Endothelial cell of umbilical vein (primary cell): ENCODE measurements around the gene NAGPA. TPM values are rescaled to one million over a fixed set of nuclear protein-coding genes. Genes with fewer than 3 reads are reported as not detected.

Source experiments
- BruUV-seq: library from RNA; stranded (reverse); fragments of 400-500 nt; replicated peaks from 2 replicates; lab custom pipeline; 2021; lab: Mats Ljungman, UMichigan
- CTCF ChIA-PET: fragments of 300-600, 350-600 bp; sonication (Branson Sonifier 250); formaldehyde crosslinking; loops from one replicate; lab custom pipeline; 2021; ENCODE audit warnings: antibody characterized with exemption, inconsistent platforms; lab: Charles Lee
- POLR2A ChIA-PET: fragments of 300-600, 350-600 bp; sonication (Branson Sonifier 250); formaldehyde crosslinking; loops from one replicate; lab custom pipeline; 2021; ENCODE audit warnings: antibody characterized with exemption, inconsistent platforms; lab: Charles Lee
- DNase-seq: peaks from one replicate; pipeline ENCODE4 v3.0.0-alpha.2; 2011; ENCODE audit warnings: low read depth, low spot score
- FAIRE-seq: peaks from 2 replicates; lab custom pipeline; 2011; peaks lifted over from hg19 to GRCh38; lab: Jason Lieb, UNC
- H2AFZ ChIP-seq: 2 replicates; pipeline ENCODE4 v1.6.0; 2012; ENCODE audit warnings: low read depth, low read length, control low read depth, inconsistent platforms
- H3K27ac ChIP-seq: 2 replicates; pipeline ENCODE4 v1.5.1; 2011; ENCODE audit warnings: low read depth, mild to moderate bottlenecking, control low read depth, low read length, moderate library complexity; ENCODE audit not compliant: insufficient read depth
- H3K27me3 ChIP-seq, 2 experiments: 2 replicates each; pipeline versions ENCODE4 v1.6.0 to v1.6.1; 2011; ENCODE audit warnings: low read length in 2 of 2, mixed read lengths in 1 of 2; ENCODE audit not compliant: control insufficient read depth in 2 of 2, insufficient read depth in 2 of 2
- H3K36me3 ChIP-seq, 2 experiments: 2 replicates in 1 of 2; 3 replicates in 1 of 2; pipeline ENCODE4 v1.5.1; 2011; ENCODE audit warnings: low read length in 2 of 2, mild to moderate bottlenecking in 1 of 2, moderate library complexity in 1 of 2; ENCODE audit not compliant: control insufficient read depth in 2 of 2, insufficient read depth in 2 of 2; ENCODE audit errors: extremely low read depth in 1 of 2
- H3K4me1 ChIP-seq: 3 replicates; pipeline ENCODE4 v1.5.1; 2011; ENCODE audit warnings: mild to moderate bottlenecking, low read length; ENCODE audit not compliant: control insufficient read depth, insufficient read depth; ENCODE audit errors: extremely low read depth
- H3K4me2 ChIP-seq: 2 replicates; pipeline ENCODE4 v1.6.1; 2011; ENCODE audit warnings: low read length, control low read depth, mixed read lengths; ENCODE audit not compliant: insufficient read depth
- H3K4me3 ChIP-seq, 3 experiments: fragments of 200-600 bp in 1 of 3; sonication (generic), shearing (Covaris generic) in 1 of 3; replicated peaks in 1 of 3; 2 replicates each; pipeline ENCODE4 v1.5.1; 2011 to 2016; ENCODE audit warnings: control low read depth in 3 of 3, low read length in 3 of 3, mild to moderate bottlenecking in 2 of 3, inconsistent platforms in 1 of 3, low read depth in 1 of 3, moderate library complexity in 1 of 3; ENCODE audit not compliant: insufficient read depth in 1 of 3
- H3K79me2 ChIP-seq: 2 replicates; pipeline ENCODE4 v1.6.0; 2012; ENCODE audit warnings: low read length, inconsistent platforms; ENCODE audit not compliant: control insufficient read depth, insufficient read depth
- H3K9ac ChIP-seq: replicated peaks from 2 replicates; pipeline ENCODE3; 2011; ENCODE audit warnings: low read length, control low read depth; ENCODE audit not compliant: insufficient read depth; ENCODE audit errors: extremely low read depth
- H3K9me1 ChIP-seq: replicated peaks from 3 replicates; pipeline ENCODE4 v1.6.0; 2011; ENCODE audit warnings: mild to moderate bottlenecking, low read length; ENCODE audit not compliant: control insufficient read depth, insufficient read depth; ENCODE audit errors: extremely low read depth
- H3K9me3 ChIP-seq: replicated peaks from 2 replicates; pipeline ENCODE4 v1.5.1; 2012; ENCODE audit warnings: low read length, inconsistent platforms; ENCODE audit not compliant: control insufficient read depth, insufficient read depth
- H4K20me1 ChIP-seq: replicated peaks from 2 replicates; pipeline ENCODE3; 2011; ENCODE audit warnings: mild to moderate bottlenecking, low read length; ENCODE audit not compliant: control insufficient read depth, insufficient read depth; ENCODE audit errors: extremely low read depth
- EZH2 ChIP-seq: IDR thresholded peaks from 2 replicates; pipeline ENCODE4 v1.6.1; 2012; ENCODE audit warnings: borderline replicate concordance, low read depth, mild to moderate bottlenecking, moderate library complexity, low read length, inconsistent platforms; ENCODE audit not compliant: severe bottlenecking
- GATA2 ChIP-seq: IDR thresholded peaks from 2 replicates; pipeline ENCODE4 v1.7.0; 2011; ENCODE audit warnings: low read depth, mild to moderate bottlenecking, moderate library complexity, mixed read lengths, low read length; ENCODE audit not compliant: insufficient read length, insufficient read depth
- JUN ChIP-seq: IDR thresholded peaks from 2 replicates; pipeline ENCODE4 v1.6.1; 2011; ENCODE audit warnings: borderline replicate concordance, low read depth; ENCODE audit not compliant: insufficient read length, insufficient read depth
- MAX ChIP-seq: IDR thresholded peaks from 2 replicates; pipeline ENCODE4 v1.6.1; 2011; ENCODE audit not compliant: insufficient read depth, insufficient read length
- MYC ChIP-seq: IDR thresholded peaks from one replicate; pipeline ENCODE4 v1.6.1; 2011; ENCODE audit warnings: mild to moderate bottlenecking, low read depth, low read length
- POLR2AphosphoS5 ChIP-seq: IDR thresholded peaks from 2 replicates; pipeline ENCODE4 v1.6.1; 2012; ENCODE audit warnings: low read depth, mild to moderate bottlenecking, control low read depth, low read length, moderate library complexity; ENCODE audit not compliant: insufficient read depth
- dilution Hi-C: fragments of 300-500 bp; cut with MboI; formaldehyde crosslinking; loops from one replicate; pipeline ENCODE4 v1.15.0; 2019; ENCODE audit warnings: low sequenced_read_pairs; ENCODE audit not compliant: extremely low pct_ligation_motif_present
- intact Hi-C: fragments of 100-400 bp; cut with micrococcal nuclease; formaldehyde crosslinking; loops from one replicate; pipeline ENCODE4 v1.10.0; 2022
- polyA plus RNA-seq, 4 experiments: library from polyadenylated mRNA; depleted of rRNA in 3 of 4; stranded (reverse) in 3 of 4; unstranded in 1 of 4; fragments of >200 nt; gene quantifications; 2 replicates each; pipeline versions ENCODE4 v1.2.1 to v1.2.3, GENCODE V29; 2011 to 2012; ENCODE audit warnings: missing spikeins in 1 of 4
- total RNA-seq: library from RNA; stranded (reverse); gene quantifications from 2 replicates; pipeline ENCODE4 v1.2.3, GENCODE V29; 2021
- TF ChIP-seq, protein P1 (sequence below), 2 donors: IDR thresholded peaks; 1 replicate in 1 of 2; 2 replicates in 1 of 2; pipeline ENCODE4 v1.5.1; 2011; ENCODE audit warnings: low read length in 2 of 2, mild to moderate bottlenecking in 2 of 2, moderate library complexity in 2 of 2, control low read depth in 1 of 2, inconsistent platforms in 1 of 2, low read depth in 1 of 2; ENCODE audit not compliant: insufficient read depth in 1 of 2; ENCODE audit errors: extremely low read depth in 1 of 2

NAGPA gene
- total and polyA plus RNA-seq, 2 donors (not counting 3 experiments of a cell fraction or from before 2014, with no cell fraction given) = 29.6 to 29.9 TPM

GRCh38 chr16:5060073-5060641 is 26.4 kb upstream of the NAGPA start:
- no peaks in the 10 kb centered on the region for H3K36me3 ChIP-seq
- TF ChIP-seq GATA2 = no peak
- no peak for TF ChIP-seq MYC
- TF ChIP-seq MAX = no peak
- no peak for TF ChIP-seq EZH2
- TF ChIP-seq, protein P1, sequence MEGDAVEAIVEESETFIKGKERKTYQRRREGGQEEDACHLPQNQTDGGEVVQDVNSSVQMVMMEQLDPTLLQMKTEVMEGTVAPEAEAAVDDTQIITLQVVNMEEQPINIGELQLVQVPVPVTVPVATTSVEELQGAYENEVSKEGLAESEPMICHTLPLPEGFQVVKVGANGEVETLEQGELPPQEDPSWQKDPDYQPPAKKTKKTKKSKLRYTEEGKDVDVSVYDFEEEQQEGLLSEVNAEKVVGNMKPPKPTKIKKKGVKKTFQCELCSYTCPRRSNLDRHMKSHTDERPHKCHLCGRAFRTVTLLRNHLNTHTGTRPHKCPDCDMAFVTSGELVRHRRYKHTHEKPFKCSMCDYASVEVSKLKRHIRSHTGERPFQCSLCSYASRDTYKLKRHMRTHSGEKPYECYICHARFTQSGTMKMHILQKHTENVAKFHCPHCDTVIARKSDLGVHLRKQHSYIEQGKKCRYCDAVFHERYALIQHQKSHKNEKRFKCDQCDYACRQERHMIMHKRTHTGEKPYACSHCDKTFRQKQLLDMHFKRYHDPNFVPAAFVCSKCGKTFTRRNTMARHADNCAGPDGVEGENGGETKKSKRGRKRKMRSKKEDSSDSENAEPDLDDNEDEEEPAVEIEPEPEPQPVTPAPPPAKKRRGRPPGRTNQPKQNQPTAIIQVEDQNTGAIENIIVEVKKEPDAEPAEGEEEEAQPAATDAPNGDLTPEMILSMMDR (IDR thresholded peaks at IDR 0.05; ENCODE audit: extremely low read depth in 1 of 2, insufficient read depth in 1 of 2, low read depth in 1 of 2, low read length in 2 of 2) = no peak
- no peak for TF ChIP-seq POLR2AphosphoS5
- no peak for TF ChIP-seq JUN
- H3K9me3 ChIP-seq = no peaks in the 10 kb centered on the region
- DNase-seq = no peak
- no peak for FAIRE-seq
- dilution Hi-C loops = no loop called here
- no peaks in the 10 kb centered on the region for H4K20me1 ChIP-seq
- POLR2A ChIA-PET = no interaction called here
- H3K79me2 ChIP-seq = no peaks in the 10 kb centered on the region
- no TSS peak for BruUV-seq
- no peak overlapping the region for H3K4me3 ChIP-seq
- CTCF ChIA-PET = interaction anchor here (0.7 kb wide), 1 partner anchor 35 kb away, joined by 3 read pairs; no protein-coding TSS in a partner anchor
- no peak overlapping the region for H2AFZ ChIP-seq
- no peaks in the 10 kb centered on the region for H3K9me1 ChIP-seq
- H3K9ac ChIP-seq = no peak overlapping the region
- H3K27me3 ChIP-seq = peaks cover 0 to 3% of the 10 kb centered on the region in 2 experiments
- no peak overlapping the region for H3K27ac ChIP-seq
- no peak overlapping the region for H3K4me2 ChIP-seq
- intact Hi-C loops = no loop called here
- no peaks in the 10 kb centered on the region for H3K4me1 ChIP-seq
